PC-3 (cell line): ENCODE measurements around the gene TEX36. TPM values are rescaled to one million over a fixed set of nuclear protein-coding genes. Genes with fewer than 3 reads are reported as not detected.

Source experiments
- ATAC-seq: fragments of 200-7000 bp; cut with Tn5 transposase; 2 replicates; pipeline ENCODE4 v1.9.1; 2020; ENCODE audit warnings: mild to moderate bottlenecking, moderate library complexity
- BruUV-seq: library from RNA; stranded (reverse); fragments of 400-500 nt; replicated peaks from 2 replicates; lab custom pipeline; 2021; lab: Mats Ljungman, UMichigan
- CTCF ChIA-PET: fragments of 300-600 bp; sonication (Branson Sonifier 250); formaldehyde crosslinking; loops from one replicate; lab custom pipeline; 2022; ENCODE audit warnings: antibody characterized with exemption; lab: Charles Lee
- POLR2A ChIA-PET: fragments of 300-600 bp; sonication (Branson Sonifier 250); formaldehyde crosslinking; loops from one replicate; lab custom pipeline; 2022; ENCODE audit warnings: antibody characterized with exemption; ENCODE audit not compliant: unreplicated experiment; lab: Charles Lee
- DNase-seq: peaks from one replicate; pipeline ENCODE4 v3.0.0-alpha.2; 2015
- H2AFZ ChIP-seq: fragments of 300-600 bp; sonication (generic); 2 replicates; pipeline ENCODE4 v1.6.0; 2016; ENCODE audit warnings: antibody characterized with exemption, low read length
- H3F3A ChIP-seq: fragments of 300-600 bp; sonication (generic); one replicate; pipeline ENCODE4 v1.6.0; 2017; ENCODE audit warnings: antibody characterized with exemption, low read length, control low read depth, mild to moderate bottlenecking; ENCODE audit not compliant: unreplicated experiment
- H3K27ac ChIP-seq: fragments of 300-600 bp; sonication (generic); 2 replicates; pipeline ENCODE4 v1.5.1; 2016; ENCODE audit warnings: mild to moderate bottlenecking, low read length
- H3K27me3 ChIP-seq: fragments of 300-600 bp; sonication (generic); 2 replicates; pipeline ENCODE4 v1.6.1; 2016; ENCODE audit warnings: low read length, mixed read lengths
- H3K36me3 ChIP-seq: fragments of 300-600 bp; sonication (generic); 2 replicates; pipeline ENCODE4 v1.6.1; 2016; ENCODE audit warnings: low read depth, mixed run types, low read length, mixed read lengths
- H3K4me1 ChIP-seq: fragments of 300-600 bp; sonication (generic); 2 replicates; pipeline ENCODE4 v1.5.1; 2016; ENCODE audit warnings: low read length; ENCODE audit not compliant: insufficient read depth
- H3K4me2 ChIP-seq: fragments of 300-600 bp; sonication (generic); 2 replicates; pipeline ENCODE4 v1.6.0; 2016; ENCODE audit warnings: low read length
- H3K4me3 ChIP-seq: fragments of 300-600 bp; sonication (generic); 2 replicates; pipeline ENCODE4 v1.5.1; 2016; ENCODE audit warnings: mild to moderate bottlenecking, low read length, mixed read lengths
- H3K79me2 ChIP-seq: fragments of 300-600 bp; sonication (generic); 2 replicates; pipeline ENCODE4 v1.6.1; 2017; ENCODE audit warnings: low read length, mixed read lengths
- H3K9ac ChIP-seq: fragments of 300-600 bp; sonication (generic); 2 replicates; pipeline ENCODE4 v1.6.0; 2016; ENCODE audit warnings: mild to moderate bottlenecking, low read length
- H3K9me2 ChIP-seq: fragments of 300-600 bp; sonication (generic); replicated peaks from 2 replicates; pipeline ENCODE4 v1.6.1; 2016; ENCODE audit warnings: mixed run types, low read length, mixed read lengths
- H3K9me3 ChIP-seq: fragments of 300-600 bp; sonication (generic); 2 replicates; pipeline ENCODE4 v1.6.1; 2016; ENCODE audit warnings: low read length, mixed read lengths
- H4K20me1 ChIP-seq: fragments of 300-600 bp; sonication (generic); 2 replicates; pipeline ENCODE4 v1.6.1; 2016; ENCODE audit warnings: low read length, mixed read lengths
- EZH2 ChIP-seq: fragments of 300-600 bp; sonication (generic); IDR thresholded peaks from one replicate; pipeline ENCODE4 v1.6.1; 2017; ENCODE audit warnings: antibody characterized with exemption, mild to moderate bottlenecking, low read length; ENCODE audit not compliant: unreplicated experiment
- EZH2phosphoT487 ChIP-seq: fragments of 300-600 bp; sonication (generic); IDR thresholded peaks from 2 replicates; pipeline ENCODE4 v1.6.1; 2018; ENCODE audit warnings: mild to moderate bottlenecking, antibody characterized with exemption, low read length, borderline replicate concordance
- intact Hi-C: fragments of 100-400 bp; cut with micrococcal nuclease; formaldehyde crosslinking; loops from 2 replicates; pipeline ENCODE4 v1.9.0; 2023
- total RNA-seq: library from RNA; depleted of rRNA; stranded (reverse); fragments of >200 nt; gene quantifications from 2 replicates; pipeline ENCODE4 v1.2.3, GENCODE V29; 2014
- TF ChIP-seq, protein P1 (sequence below): fragments of 300-600 bp; sonication (generic); conservative IDR thresholded peaks from 2 replicates; pipeline ENCODE4 v1.5.1; 2017; ENCODE audit warnings: antibody characterized with exemption, low read depth, mild to moderate bottlenecking, low read length

TEX36 gene
- total RNA-seq, 1 experiment from 2014 or later: not detected

DNA sequence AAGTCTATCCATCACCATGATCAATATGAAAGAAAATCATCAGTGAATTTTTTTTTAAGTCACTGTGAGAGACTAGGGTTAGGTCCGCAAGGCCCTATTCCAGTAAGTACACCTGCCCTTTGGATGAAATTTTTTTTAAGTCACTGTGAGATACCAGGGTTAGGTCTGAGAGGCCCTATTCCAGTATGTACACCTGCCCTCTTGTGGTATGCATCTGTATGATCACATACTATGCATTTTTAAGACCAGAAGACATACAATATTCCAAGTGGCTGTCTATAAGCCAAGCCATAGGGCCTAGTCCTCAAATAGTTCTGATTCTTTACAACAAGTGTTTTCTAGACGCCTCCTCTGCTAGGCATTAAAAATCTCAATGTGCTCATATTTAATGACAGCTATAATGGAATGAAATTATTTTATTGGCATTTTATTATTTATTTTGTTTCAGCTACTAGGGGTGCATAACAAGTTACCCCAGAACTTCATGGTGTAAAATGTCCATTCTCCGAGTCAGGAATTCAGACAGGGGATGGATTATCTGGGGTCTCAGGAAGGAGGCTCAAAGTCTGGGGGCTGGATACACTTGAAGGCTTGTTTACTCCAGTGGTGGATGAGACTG lies 53.1 kb downstream of the TEX36 start:
- Histone ChIP-seq H3K27me3 (peaks cover 23% of the 10 kb centered on the region), H3K9ac (no peak overlapping the region), H3K36me3 (no peaks in the 10 kb centered on the region), H3K79me2 (no peaks in the 10 kb centered on the region), H3K4me3 (no peak overlapping the region), H4K20me1 (no peaks in the 10 kb centered on the region), H3K9me2 (no peaks in the 10 kb centered on the region), H3K9me3 (no peaks in the 10 kb centered on the region), H3K27ac (no peak overlapping the region), H3F3A (no peaks in the 10 kb centered on the region), H3K4me2 (no peak overlapping the region), H3K4me1 (peaks cover 14% of the 10 kb centered on the region), H2AFZ (no peak overlapping the region)
- peak; percentile 74 for ATAC-seq
- peak; percentile 68 for DNase-seq
- TF ChIP-seq, protein P1, sequence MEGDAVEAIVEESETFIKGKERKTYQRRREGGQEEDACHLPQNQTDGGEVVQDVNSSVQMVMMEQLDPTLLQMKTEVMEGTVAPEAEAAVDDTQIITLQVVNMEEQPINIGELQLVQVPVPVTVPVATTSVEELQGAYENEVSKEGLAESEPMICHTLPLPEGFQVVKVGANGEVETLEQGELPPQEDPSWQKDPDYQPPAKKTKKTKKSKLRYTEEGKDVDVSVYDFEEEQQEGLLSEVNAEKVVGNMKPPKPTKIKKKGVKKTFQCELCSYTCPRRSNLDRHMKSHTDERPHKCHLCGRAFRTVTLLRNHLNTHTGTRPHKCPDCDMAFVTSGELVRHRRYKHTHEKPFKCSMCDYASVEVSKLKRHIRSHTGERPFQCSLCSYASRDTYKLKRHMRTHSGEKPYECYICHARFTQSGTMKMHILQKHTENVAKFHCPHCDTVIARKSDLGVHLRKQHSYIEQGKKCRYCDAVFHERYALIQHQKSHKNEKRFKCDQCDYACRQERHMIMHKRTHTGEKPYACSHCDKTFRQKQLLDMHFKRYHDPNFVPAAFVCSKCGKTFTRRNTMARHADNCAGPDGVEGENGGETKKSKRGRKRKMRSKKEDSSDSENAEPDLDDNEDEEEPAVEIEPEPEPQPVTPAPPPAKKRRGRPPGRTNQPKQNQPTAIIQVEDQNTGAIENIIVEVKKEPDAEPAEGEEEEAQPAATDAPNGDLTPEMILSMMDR: peak; percentile 72
- no peak for TF ChIP-seq EZH2phosphoT487
- intact Hi-C loops: loop anchor here (2.0 kb wide), 1 partner anchor 71 kb away; no protein-coding TSS in a partner anchor
- ChIA-PET CTCF (no interaction called here), POLR2A (no interaction called here)
- no TSS peak for BruUV-seq

- CTCF ChIA-PET: interaction anchor here (0.7 kb wide), 1 partner anchor 572 kb away, joined by 7 read pairs; no protein-coding TSS in a partner anchor
- Histone ChIP-seq H3K4me3 (no peak overlapping the region), H4K20me1 (no peaks in the 10 kb centered on the region), H3K9ac (no peak overlapping the region), H3K4me2 (no peak overlapping the region), H3K4me1 (peaks cover 3% of the 10 kb centered on the region), H3K79me2 (no peaks in the 10 kb centered on the region), H3K27ac (no peak overlapping the region), H2AFZ (no peak overlapping the region), H3K9me3 (no peaks in the 10 kb centered on the region), H3F3A (no peaks in the 10 kb centered on the region), H3K36me3 (no peaks in the 10 kb centered on the region), H3K27me3 (peaks cover 33% of the 10 kb centered on the region), H3K9me2 (no peaks in the 10 kb centered on the region)
- TF ChIP-seq EZH2phosphoT487 (no peak), EZH2 (no peak)
- TF ChIP-seq, protein P1: no peak
- DNase-seq (no peak), ATAC-seq (no peak)
- POLR2A ChIA-PET: no interaction called here
- no TSS peak for BruUV-seq
- intact Hi-C loops: no loop called here
Measured at GRCh38 chr10:125628104-125629049, 54.6 kb downstream of the TEX36 start.
